Measurements from ENCODE around the gene TUBGCP5.
"Not testable (repeated sequence)": the region's sequence is repeated elsewhere in the genome, so short reads cannot be mapped to it uniquely, and the experiment has no call there.

The TUBGCP5 gene
- 22.3 to 30.0 (median 27.1) reads per million in 4 experiments for total RNA-seq

GRCh38 chr15:23039143-23039916, at the start of gene TUBGCP5:
TUBGCP5 (minus strand) TSS chr15:23039569; CDS start chr15:23039543, 26 bp downstream.
- peak; percentile 89 for DNase-seq

GRCh38 chr15:23083115-23083514, 43.7 kb upstream of the TUBGCP5 start:
- DNase-seq: no peak

GRCh38 chr15:23081996-23082737, 42.8 kb upstream of the TUBGCP5 start:
- not testable (repeated sequence) for DNase-seq

- no peak for DNase-seq
These were observed 41.9 kb upstream of the TUBGCP5 start for GRCh38 chr15:23081271-23081670.

- no peak for DNase-seq
These were observed 40.4 kb upstream of the TUBGCP5 start for GRCh38 chr15:23079766-23080165.

- no peak for DNase-seq
These were observed 36.6 kb upstream of the TUBGCP5 start for GRCh38 chr15:23075927-23076326.

GRCh38 chr15:23074684-23075083, 35.3 kb upstream of the TUBGCP5 start:
- no peak for DNase-seq

GRCh38 chr15:23073890-23074646, 34.7 kb upstream of the TUBGCP5 start:
- no peak for DNase-seq

GRCh38 chr15:23072633-23073032, 33.3 kb upstream of the TUBGCP5 start:
- DNase-seq: no peak

- no peak for DNase-seq
These were observed 30.3 kb upstream of the TUBGCP5 start for GRCh38 chr15:23069496-23070166.

- DNase-seq: no peak
These were observed 28.0 kb upstream of the TUBGCP5 start for GRCh38 chr15:23067416-23067815.

GRCh38 chr15:23065836-23066235, 26.5 kb upstream of the TUBGCP5 start:
- no peak for DNase-seq

- no peak for DNase-seq
These were observed 24.8 kb upstream of the TUBGCP5 start for GRCh38 chr15:23064156-23064555.

GRCh38 chr15:23057707-23058106, 18.3 kb upstream of the TUBGCP5 start:
- no peak for DNase-seq

- no peak for DNase-seq
These were observed 15.9 kb upstream of the TUBGCP5 start for GRCh38 chr15:23055316-23055715.

GRCh38 chr15:23052522-23052921, 13.2 kb upstream of the TUBGCP5 start:
- DNase-seq: no peak

- no peak for DNase-seq
These were observed 11.3 kb upstream of the TUBGCP5 start for GRCh38 chr15:23050708-23051107.

- no peak for DNase-seq
These were observed 10.7 kb upstream of the TUBGCP5 start for GRCh38 chr15:23049984-23050628.

GRCh38 chr15:23048572-23049282, 9.4 kb upstream of the TUBGCP5 start:
- not testable (repeated sequence) for DNase-seq

GRCh38 chr15:23043987-23044386, 4.6 kb upstream of the TUBGCP5 start:
- not testable (repeated sequence) for DNase-seq

GRCh38 chr15:23043535-23043934, 4.2 kb upstream of the TUBGCP5 start:
- not testable (repeated sequence) for DNase-seq
